GM12878 (cell line): ENCODE measurements around the gene PPDPF.

ENCODE experiments used
- CBX3 ChIP-seq: fragments of 200-600 bp; sonication (generic); IDR thresholded peaks from 2 replicates; pipeline ENCODE4 v1.6.1; 2016; ENCODE audit warnings: low read depth, borderline replicate concordance
- EGR1 ChIP-seq, 2 experiments: IDR thresholded peaks; 1 replicate in 1 of 2; 2 replicates in 1 of 2; pipeline ENCODE4 v1.6.1; 2011 to 2012; ENCODE audit warnings: low read depth in 2 of 2, low read length in 2 of 2, borderline replicate concordance in 1 of 2, mild to moderate bottlenecking in 1 of 2, moderate library complexity in 1 of 2
- EP300 ChIP-seq, 2 experiments: fragments of 150-350 bp in 1 of 2; IDR thresholded peaks; 2 replicates each; pipeline ENCODE4 v1.6.1; 2011 to 2012; ENCODE audit warnings: low read depth in 2 of 2, low read length in 2 of 2, borderline replicate concordance in 1 of 2, improper control_type of control experiment in 1 of 2, inconsistent platforms in 1 of 2; ENCODE audit not compliant: control insufficient read depth in 1 of 2
- MXI1 ChIP-seq: fragments of 150-350 bp; IDR thresholded peaks from 2 replicates; pipeline ENCODE4 v1.6.1; 2011; ENCODE audit warnings: low read depth, mild to moderate bottlenecking, inconsistent platforms, low read length, improper control_type of control experiment
- NR2F1 ChIP-seq: fragments of 450-650 bp; conservative IDR thresholded peaks from 2 replicates; pipeline ENCODE4 v1.6.1; 2017; ENCODE audit warnings: mild to moderate bottlenecking
- NRF1 ChIP-seq: conservative IDR thresholded peaks from 2 replicates; pipeline ENCODE4 v1.6.1; 2011; ENCODE audit warnings: mild to moderate bottlenecking, low read depth, low read length, improper control_type of control experiment
- POLR2A ChIP-seq: IDR thresholded peaks from 2 replicates; pipeline ENCODE4 v1.6.1; 2011; ENCODE audit warnings: low read depth, mild to moderate bottlenecking, low read length
- TAF1 ChIP-seq: IDR thresholded peaks from 2 replicates; pipeline ENCODE4 v1.6.1; 2011; ENCODE audit warnings: mild to moderate bottlenecking, low read depth, low read length, borderline replicate concordance
- ZNF274 ChIP-seq: IDR thresholded peaks from one replicate; pipeline ENCODE4 v1.8.0; 2011; ENCODE audit not compliant: insufficient read length, insufficient read depth
- TF ChIP-seq, protein P1 (sequence below): IDR thresholded peaks from 2 replicates; pipeline ENCODE4 v1.6.1; 2012; ENCODE audit warnings: low read depth, low read length, improper control_type of control experiment
- TF ChIP-seq, protein P2 (sequence below), 3 experiments: IDR thresholded peaks in 2 of 3; conservative IDR thresholded peaks in 1 of 3; 2 replicates each; pipeline ENCODE4 v1.5.1; 2011; ENCODE audit warnings: low read depth in 3 of 3, low read length in 3 of 3, mild to moderate bottlenecking in 3 of 3, control low read depth in 2 of 3, moderate library complexity in 2 of 3, inconsistent platforms in 1 of 3, mixed read lengths in 1 of 3; ENCODE audit not compliant: control insufficient read depth in 2 of 3, insufficient read depth in 1 of 3; ENCODE audit errors: extremely low read depth in 1 of 3

DNA sequence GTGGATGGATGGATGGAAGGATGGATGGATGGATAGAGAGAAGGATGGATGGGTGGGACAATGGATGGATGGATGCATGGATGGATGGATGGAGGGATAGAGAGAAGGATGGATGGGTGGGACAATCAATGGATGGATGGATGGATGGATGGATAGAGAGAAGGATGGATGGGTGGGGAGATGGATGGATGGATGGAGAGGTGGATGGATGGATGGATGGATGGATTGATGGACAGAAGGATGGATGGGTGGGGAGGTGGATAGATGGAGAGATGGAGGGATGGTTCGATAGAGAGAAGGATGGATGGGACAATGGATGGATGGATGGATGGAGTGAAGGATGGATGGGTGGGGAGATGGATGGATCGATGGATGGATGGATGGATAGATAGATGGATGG is 28.0 kb upstream of the PPDPF start:
- TF ChIP-seq, protein P1, sequence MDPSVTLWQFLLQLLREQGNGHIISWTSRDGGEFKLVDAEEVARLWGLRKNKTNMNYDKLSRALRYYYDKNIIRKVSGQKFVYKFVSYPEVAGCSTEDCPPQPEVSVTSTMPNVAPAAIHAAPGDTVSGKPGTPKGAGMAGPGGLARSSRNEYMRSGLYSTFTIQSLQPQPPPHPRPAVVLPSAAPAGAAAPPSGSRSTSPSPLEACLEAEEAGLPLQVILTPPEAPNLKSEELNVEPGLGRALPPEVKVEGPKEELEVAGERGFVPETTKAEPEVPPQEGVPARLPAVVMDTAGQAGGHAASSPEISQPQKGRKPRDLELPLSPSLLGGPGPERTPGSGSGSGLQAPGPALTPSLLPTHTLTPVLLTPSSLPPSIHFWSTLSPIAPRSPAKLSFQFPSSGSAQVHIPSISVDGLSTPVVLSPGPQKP = no peak
- no peak for TF ChIP-seq ZNF274
- no peak for TF ChIP-seq EP300 (IDR thresholded peaks at IDR 0.05; ENCODE audit: borderline replicate concordance in 1 of 2, control insufficient read depth in 1 of 2, low read depth in 2 of 2, low read length in 2 of 2)
- TF ChIP-seq TAF1 = no peak
- TF ChIP-seq, protein P2, sequence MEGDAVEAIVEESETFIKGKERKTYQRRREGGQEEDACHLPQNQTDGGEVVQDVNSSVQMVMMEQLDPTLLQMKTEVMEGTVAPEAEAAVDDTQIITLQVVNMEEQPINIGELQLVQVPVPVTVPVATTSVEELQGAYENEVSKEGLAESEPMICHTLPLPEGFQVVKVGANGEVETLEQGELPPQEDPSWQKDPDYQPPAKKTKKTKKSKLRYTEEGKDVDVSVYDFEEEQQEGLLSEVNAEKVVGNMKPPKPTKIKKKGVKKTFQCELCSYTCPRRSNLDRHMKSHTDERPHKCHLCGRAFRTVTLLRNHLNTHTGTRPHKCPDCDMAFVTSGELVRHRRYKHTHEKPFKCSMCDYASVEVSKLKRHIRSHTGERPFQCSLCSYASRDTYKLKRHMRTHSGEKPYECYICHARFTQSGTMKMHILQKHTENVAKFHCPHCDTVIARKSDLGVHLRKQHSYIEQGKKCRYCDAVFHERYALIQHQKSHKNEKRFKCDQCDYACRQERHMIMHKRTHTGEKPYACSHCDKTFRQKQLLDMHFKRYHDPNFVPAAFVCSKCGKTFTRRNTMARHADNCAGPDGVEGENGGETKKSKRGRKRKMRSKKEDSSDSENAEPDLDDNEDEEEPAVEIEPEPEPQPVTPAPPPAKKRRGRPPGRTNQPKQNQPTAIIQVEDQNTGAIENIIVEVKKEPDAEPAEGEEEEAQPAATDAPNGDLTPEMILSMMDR (IDR thresholded peaks at IDR 0.05 in 2 of 3, conservative IDR thresholded peaks at IDR 0.05 in 1 of 3; ENCODE audit: control insufficient read depth in 2 of 3, extremely low read depth in 1 of 3, insufficient read depth in 1 of 3, low read depth in 3 of 3, low read length in 3 of 3) = no peak
- no peak for TF ChIP-seq CBX3
- no peak for TF ChIP-seq POLR2A
- TF ChIP-seq NR2F1 = no peak
- TF ChIP-seq EGR1 (IDR thresholded peaks at IDR 0.05; ENCODE audit: borderline replicate concordance in 1 of 2, low read depth in 2 of 2, low read length in 2 of 2) = no peak
- no peak for TF ChIP-seq NRF1
- TF ChIP-seq MXI1 = no peak
